DMS 273 treated with DMSO at 0.1 percent for 48 hours (cell line): Measurements from ENCODE around the gene CRTC1.

Experiments used
- DNase-seq: peaks from one replicate; lab custom pipeline; 2025; lab: John Stamatoyannopoulos, UW

The CRTC1 gene

DNA sequence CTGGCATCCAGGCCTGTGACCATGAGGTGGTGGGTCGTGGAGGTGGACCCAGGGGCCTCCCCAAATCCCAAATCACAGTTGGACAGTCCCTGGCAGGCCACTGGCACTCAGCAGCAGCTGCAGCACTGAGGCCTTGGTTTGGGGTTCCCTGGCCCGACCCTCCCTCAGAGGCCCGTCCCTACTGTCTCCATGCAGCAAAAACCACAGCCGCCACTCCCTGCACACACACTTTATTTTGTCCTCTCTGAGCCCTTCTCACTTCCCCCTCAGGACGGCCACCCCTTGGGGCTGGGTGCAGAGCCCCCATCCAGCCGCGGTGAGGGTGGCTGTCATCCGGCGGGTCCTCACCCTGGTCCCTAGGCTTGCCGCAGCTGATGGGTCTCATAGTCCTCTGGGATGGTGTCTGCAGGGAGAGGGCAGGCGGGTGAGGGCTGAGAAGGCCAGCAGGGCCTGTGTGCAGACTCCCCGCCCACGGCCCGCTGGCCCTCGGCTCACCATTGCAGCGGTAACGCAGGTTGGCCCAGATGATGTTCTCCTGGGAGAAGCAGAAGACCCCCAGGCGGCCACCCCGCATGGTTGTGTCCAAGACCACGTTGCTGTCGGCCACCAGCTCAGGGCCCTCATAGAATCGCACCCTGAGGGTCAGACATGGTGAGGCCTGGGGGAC, 99.2 kb downstream of the CRTC1 start:
- DNase-seq = no peak

DNA sequence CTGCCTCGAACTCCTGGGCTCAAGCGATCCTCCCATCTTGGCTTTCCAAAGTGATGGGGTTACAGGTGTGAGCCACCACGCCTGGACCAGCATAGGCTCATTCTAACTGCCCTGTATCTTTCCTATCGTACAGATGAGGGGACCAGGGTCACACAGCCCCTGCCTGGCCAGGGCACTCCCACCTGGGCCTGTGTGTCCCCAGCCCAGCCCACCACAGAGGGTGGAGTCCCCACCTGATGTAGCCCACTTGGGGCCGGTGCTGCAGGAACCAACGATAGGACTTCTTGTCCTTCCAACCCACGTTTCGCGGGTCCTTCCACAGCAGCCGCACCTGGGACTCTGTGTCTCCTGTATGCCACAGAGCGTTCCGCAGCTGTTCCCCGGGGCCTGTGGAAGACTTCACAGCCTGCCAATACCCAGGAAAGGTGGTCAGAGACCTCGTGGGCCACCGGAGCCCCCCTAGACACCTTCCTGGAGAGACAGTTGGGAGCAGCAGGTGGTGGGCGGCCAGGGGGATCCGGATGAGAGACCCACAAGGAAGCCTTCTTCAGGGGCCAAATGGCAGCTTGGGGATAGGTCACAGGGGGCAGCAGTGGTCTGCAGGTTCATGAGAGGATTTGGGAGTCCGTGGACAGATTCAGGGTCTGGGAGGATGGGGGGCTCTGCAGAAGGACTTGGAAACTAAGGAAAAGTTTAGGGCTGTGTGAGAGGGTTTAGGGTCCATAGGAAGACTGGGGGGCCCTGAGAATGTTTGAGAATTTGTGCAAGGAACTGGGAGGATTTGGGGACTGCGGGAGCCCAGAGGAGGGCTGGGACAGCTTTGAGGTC, 100.7 kb downstream of the CRTC1 start:
- no peak for DNase-seq

DNA sequence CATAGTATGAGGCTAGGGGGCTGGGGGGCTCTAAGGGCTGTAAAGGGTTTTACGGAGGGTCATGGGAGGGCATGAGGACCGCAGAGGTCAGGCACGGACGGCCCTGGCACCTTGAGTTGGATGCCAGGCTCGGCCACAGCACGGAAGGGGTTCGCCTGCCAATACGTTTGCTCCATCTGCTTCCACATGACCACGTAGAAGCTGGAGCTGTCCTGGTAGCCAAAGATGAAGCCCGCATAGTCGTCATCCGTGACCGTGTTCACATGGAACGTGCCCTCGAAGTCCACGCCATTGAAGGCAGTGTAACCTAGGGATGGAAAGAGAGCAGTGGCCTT, 101.3 kb downstream of the CRTC1 start:
- DNase-seq = no peak

DNA sequence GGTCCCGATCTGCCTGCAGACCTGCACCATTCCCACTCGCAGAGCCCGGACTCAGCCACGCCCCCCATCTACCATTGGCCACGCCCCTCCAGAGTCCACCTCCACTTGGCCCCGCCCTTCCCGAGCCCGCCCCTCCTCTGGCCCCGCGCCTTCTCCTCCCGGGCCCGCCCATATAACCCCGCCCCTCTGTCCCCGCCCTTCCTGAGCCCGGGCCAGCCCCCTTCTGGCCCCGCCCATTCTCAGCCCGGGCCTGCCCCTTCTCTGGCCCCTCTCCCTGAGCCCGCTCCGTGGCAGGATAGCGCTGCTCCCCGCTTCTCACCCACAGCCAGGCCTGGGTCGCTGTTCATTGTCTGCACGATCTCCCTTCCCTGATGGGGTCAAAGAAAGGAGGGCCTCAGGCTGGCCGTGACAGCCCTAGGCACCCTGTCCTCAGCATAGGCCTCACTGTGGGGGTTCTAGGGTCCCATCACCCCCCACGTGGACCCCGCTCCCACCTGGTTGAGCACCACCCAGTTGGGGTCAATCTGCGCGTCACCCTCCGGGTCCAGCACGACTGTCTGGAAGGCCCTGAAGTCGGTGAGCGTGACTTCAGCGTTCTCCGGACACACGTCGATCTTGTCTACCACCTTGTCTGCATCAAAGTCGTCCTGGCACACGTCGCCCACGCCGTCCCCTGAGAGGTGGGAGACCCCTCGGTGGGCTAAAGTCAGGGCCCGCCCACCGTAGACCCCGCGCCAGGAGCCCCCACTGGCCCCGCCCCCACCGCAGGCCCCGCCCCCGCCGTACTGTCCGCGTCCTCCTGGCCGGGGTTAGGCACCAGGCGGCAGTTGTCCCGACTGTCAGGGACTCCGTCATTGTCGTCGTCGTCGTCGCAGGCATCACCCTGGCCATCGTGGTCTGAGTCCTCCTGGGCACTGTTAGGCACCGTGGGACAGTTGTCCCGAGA, 102.0 kb downstream of the CRTC1 start:
- no peak for DNase-seq

DNA sequence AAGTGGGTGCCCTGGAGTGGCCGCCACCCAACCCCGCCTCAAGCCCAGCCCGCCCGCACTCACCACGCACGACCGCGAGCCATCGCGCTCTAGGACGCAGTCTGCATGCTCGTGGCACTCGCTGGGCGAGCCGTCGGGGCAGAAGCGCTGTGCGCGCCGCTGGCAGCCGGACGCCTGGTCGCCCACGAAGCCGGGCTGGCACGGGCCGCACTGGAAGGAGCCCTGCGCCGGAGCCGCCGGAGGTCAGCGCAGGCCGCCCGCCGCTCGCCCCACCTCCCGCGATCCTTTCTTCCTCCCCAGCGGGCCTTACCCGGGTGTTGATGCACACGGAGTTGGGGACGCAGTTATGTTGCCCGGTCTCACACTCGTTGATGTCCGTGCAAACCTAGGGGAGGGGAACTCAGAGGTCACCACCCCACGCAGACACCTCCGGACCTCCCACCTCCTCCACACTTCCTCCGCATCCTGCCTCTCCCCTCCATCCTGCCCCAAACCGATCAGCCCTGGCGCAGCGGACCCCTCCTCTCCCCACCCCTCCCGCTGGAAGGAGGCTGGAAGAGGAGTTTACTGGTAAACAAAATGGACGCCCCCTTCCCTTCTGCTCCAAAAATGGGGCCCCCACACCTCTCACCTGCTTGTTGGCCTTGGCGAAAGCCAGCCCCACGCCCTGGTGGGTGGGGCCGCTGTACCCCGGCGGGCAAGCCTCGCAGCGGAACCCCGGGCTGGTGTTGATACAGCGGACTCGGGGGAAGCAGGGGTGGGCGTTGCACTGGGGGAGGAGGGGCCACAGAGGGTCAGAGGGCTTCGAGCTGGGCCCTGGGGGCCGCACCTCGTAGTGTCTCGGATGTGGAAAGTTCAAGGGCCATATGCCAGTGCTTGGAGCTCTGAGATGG, 105.3 kb downstream of the CRTC1 start:
- DNase-seq = no peak

DNA sequence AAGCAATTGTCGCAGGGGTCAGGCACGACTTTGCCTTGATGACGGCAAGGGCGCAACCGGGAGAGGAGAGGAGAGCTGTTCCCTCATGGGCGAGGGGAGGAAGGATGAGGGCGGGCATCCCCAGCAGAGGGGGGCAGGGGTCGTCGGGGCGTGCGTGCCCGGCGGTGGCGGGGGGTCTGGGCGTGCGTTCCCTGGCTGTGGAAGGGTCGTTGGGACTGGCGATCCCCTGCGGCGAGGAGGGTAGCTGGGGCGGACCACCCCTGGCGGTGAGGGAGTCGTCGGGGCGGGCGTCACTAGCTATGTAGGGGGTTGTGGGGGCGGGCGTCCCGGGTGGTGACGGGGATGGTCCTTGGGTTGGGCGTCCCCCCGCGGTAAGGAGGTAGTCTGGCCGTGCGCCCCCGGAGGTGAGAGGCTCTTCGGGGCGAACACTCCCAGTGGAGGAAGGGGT, 106.0 kb downstream of the CRTC1 start:
- DNase-seq = no peak

DNA sequence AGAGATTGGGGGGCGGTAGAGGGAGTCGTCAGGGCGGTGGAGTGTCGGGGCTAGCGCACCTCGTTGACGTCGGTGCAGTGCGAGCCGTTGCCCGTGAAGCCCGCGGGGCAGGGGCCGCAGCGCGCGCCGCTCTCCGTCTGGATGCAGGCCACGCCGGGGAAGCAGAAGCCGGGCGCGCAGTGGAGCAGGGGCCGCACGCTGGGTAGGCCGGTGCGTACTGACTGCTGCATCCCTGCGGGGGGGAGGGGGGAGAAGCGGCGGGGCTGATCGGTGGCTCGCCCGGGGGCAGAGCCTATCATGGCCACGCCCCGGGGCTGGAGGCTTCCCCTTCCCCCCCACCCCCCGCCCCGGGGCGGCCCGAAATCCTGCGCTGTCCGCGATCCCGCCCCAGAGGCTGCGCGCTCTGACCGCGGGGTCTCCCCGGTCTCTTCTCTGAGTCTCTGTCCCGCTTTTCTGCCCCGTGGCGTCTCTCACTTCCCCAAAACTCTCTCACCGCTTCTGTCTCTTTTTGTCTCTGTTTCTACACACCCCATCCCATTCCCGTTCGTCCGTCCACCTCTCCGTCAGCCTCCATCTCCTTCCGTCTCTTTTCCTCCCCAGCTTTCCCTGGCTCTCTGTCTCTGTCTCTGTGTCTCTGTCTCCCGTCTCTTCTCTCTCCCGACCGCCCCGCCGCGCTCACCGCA, 106.5 kb downstream of the CRTC1 start:
- no peak for DNase-seq

DNA sequence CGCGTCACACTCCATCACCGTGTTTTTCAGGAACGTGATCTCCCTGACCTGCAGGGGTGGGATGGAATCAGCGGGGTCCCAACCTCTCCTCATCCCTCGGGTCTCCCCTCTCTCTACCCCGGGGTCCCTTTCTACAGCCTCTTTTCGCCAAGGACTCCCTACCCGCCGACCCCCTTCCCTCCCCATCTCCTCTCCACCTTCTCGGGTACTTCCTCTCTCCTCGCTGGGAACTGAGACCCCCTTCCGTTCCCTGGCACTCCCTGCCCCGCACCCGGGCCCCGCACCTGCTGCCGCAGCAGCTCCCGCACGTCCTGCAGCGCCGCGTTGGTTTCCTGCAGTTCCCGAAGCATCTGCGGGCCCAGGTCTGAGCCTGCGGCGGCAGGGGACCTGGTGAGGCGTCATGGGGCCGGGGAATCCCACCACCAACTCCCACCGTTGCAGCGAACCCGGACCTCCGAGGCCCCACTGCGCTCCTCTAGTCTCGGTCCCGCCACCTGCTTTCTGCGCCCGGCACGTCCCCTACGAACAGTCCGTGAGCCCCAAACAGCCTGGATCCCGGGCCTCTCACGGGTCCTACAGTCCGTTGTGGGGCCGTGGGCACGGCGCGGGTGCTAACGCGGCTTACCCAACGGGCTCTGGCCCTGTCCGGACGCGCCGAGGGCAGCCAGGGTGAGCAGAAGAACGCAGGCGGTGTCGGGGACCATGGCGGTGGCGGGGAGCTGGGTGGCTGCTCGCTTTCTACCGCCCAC, 107.3 kb downstream of the CRTC1 start, which contains the start of gene COMP:
COMP (minus strand) TSS at position 740 of the 749 bp plus-strand sequence; CDS start at position 704, 36 bp downstream.
- no peak for DNase-seq

DNA sequence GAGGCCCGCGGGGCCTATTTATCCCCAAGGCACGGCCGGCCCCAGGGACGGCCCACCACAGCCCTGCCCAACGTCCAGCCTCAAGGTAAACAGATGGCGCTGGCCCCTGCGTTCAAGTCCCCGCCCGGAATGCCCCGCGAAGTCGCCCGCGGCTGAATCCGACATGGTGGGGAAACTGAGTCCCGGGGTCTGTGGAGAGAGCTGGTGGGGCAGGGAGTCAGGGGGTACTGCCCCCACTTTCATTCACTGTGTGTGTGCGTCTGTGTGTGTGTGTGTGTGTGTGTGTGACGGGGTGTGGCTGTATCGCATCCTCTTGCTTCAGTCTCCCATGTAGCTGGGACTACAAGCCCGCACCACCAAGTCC, 107.8 kb downstream of the CRTC1 start:
- DNase-seq = no peak

DNA sequence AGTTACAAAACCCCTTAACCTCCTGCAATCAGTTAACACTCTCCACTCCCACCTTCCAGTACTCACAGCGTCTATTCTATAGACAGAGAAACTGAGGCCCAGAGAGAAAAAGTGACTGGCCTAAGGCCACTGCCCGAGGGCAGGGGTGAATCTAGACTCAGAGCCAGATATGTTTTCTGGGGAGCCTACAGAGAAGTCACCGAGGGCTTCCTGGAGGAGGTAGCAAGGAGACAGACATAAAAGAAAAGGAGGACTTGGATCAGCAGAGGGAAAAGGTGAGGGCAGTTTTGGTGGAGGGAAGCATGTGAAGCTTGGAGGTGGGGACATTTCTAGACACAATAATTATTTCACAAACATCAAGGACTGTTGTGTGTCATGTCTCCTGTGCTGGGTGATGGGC, 109.2 kb downstream of the CRTC1 start:
- no peak for DNase-seq

DNA sequence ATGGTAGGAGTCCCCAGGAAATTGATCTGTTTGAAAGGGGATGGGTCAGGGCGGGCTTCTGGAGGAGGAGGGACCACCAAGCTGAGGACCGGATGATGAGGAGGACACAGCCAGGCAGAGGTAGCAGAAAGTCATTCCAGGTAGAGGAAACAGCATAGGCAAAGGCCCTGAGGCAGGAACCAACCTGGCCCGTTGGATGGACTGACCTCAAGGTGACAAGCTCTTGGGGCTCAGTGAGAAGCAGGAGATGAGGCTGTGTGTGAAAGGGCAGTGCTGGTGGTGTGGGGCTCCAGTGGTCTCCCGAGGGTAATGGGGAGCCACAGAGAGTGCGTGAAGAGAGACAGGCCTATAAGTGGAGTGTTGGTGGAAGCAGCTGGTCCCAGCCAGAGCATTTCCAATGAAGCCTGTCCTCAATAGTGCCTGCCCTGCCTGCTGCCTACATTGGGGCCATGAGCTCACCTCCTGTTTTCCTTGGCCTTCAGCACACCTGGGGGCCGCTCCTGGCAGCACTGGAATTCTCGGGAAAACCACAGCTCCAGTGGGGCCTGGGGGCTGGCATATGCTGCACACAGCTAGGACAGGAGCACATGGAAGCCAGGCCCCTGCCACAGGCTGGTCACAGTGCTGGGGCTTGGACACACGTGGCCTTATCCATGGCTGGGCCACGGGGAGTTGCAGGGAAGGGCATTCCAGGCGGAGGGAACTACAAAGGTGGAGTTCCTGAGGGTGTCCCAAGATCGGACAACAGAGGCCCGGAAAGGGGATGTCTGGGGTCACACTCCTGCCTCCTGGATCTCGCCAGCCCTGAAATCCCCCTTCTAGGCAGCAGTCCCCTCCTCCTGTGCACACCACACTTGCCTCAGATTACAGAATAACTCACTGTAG, 109.9 kb downstream of the CRTC1 start:
- DNase-seq = no peak

DNA sequence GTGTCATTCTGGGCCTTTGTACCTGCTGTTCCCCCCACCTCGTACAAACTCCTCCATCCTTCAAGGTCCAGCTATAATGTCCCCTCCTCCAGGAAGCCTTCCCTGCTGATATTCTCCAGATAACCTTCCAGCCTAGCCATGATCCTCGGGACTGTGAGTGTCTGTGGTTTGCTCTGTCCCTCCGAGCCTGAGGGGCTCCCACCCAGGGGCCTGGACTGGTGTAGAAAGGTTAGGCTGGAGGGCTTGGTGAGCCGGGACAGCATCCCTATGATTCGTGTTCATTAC, 110.5 kb downstream of the CRTC1 start:
- DNase-seq = no peak

DNA sequence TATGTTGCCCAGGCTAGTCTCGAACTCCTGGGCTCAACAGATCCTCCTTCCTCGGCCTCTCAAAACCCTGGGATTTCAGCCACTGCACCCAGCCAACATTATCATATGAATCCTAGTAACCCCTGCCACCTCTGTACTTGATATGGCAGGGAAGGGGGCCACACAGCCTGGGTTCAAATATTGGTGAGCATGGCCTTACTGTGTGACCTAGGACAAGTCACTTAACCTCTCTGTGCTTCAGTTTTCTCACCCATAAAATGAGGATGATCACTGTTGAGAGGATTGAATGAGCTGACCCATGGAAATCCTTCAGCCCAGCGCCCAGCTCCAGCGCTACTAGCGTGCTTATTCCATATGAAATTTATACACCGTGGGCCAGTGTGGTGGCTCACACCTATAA, 111.2 kb downstream of the CRTC1 start:
- DNase-seq = no peak

DNA sequence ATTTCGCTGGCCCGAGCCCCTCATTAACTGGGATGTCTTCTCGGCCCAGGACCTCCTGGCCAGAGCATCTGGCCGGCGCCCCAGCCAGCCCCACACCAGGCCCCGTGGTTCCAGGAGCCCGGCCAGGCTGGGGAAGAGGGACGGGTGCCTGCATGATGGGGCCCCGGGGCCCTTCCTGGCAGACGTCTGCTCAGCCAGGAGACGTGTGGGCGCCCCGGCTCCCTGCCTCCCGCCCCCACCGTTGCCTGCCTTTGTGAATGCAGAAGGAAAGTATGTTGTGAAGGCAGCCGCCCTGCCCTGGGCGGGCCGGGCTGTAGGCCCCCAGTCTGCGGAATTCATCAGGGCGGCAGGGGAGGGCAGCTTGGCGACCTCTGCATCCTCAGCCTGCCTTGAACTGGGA, 112.1 kb downstream of the CRTC1 start:
- no peak for DNase-seq

DNA sequence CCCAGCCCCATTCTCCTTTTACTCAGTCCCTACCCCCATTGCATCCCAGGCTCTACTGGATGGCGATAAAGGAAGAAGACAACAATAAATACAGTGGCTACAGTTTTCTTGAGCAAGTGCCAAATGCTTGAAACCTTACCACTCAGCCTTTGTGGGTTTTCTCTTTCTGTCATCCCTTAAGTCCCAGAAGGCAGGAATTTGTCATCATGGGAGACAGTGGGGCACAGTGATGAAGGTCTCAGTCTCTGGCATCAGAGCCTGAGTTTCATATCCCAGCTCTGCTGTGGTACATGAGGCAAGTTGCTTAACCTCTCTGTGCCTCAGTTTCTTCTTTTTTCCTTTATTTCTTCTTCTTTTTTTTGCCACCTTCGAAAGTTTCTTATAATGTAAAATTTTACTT, 112.8 kb downstream of the CRTC1 start:
- no peak for DNase-seq

DNA sequence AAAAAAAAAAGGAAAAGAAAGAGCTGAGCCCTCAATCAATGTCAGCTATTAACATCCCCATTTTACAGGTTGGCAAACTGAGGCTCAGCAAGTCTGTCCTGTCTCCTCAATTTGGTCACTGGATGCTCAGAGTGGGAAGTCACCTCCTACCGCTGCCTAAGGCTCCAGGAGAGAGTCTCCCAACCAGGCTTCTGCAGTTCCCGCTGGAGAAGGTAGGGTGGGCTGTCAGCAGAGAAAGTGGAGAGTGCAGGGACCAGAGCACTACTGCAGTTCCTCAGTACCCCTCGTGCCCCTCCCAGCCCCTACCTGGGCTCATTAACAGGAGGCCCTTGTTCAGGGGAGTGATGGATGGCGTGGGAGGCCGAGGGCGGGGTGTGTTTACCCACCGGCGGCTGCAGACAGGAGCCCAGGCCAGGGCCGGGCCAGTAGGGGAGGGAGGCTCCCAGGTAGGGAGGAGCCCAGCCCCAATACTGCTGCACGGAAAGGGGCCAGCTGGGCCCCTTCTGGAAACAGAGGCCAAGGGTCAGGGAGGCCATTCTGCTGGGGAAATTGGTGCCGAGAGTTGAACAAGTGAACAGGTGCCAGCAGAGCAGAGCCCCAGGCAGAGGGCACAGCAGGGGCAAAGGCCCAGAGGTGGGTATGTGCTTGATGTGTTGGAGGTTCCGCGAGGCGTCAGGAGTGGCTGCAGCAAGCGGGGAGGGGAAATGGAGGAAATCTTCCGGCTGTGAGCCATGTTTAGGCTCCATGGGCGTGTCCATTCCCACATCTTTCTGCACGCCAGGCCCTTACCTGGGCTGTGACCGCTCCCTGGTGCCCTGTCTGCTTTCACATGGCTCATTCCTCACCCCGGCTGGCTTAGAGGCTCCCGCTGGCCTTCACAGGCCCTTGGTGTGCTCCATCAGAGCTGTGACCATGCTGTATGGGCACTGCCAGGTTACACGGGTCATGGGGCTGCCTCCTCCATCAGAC, 115.2 kb downstream of the CRTC1 start:
- no peak for DNase-seq

DNA sequence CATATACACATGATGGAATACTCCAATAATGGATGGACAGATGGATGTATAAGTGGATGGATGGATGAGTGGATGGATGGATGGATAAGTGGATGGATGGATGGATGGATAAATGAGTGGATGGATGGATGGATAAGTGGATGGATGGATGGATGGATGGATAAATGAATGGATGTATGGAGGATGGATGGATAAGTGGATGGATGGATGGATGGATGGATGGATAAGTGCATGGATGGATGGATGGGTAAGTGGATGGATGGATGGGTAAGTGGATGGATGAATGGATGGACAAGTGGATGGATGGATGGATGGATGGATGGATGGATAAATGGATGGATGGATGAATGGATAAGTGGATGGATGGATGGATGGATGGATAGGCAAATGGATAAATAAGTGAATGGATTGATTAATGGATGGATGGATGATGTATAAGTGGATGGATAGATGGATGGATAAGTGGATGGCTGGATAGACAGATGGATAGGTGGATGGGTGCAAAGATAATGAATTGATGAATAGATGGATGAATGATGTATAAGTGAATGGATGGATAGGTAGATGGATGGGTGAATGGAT, 116.0 kb downstream of the CRTC1 start:
- DNase-seq = no peak

DNA sequence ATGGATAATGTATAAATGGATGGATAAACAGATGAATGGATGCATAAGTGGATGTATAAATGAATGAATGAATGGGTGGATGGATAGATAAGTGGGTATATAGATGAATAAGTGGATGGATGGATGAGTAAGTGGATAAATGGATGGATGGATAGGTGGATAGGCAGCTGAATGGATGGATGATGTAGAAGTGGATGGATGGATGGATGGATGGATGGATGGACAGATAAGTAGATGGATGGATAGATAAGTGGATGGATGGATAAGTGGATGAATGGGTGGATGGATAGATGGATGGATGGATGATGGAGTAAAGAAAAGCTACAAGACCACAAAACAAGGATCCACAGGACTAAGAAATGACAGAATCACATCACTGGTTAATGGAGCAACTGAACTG, 116.6 kb downstream of the CRTC1 start:
- DNase-seq = no peak
